HG02938 (cell line): Measurements from ENCODE around the gene ELFN1.

ENCODE experiments used
- ATAC-seq: cut with Tn5 transposase; IDR thresholded peaks from one replicate; pipeline ENCODE4 v1.9.1; 2021; ENCODE audit warnings: mild to moderate bottlenecking, moderate library complexity; ENCODE audit not compliant: unreplicated experiment

The ELFN1 gene

GRCh38 chr7:1669954-1670893 lies at the start of gene ELFN1:
Gene ELFN1, plus strand, starts transcription at chr7:1670277. Its CDS starts 74,320 bp downstream, at chr7:1744597.
- no peak for ATAC-seq

GRCh38 chr7:1620835-1621234 lies 49.2 kb upstream of the ELFN1 start:
- ATAC-seq = no peak

DNA sequence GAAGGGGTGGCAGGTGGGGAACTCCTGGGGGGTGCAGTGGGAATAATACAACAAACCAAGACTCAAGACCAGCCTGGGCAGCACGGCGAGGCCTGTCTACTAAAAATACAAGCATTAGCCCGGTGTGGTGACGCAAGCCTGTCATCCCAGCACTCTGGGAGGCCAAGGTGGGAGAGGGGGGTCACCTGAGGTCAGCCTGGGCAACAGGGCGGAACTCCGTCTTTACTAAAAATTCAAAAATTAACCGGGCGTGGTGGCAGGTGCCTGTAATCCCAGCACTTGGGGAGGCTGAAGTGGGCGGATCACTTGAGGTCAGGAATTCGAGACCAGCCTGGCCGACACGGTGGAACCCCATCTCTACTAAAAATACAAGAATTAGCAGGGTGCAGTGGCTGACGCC lies 48.4 kb upstream of the ELFN1 start:
- no peak for ATAC-seq

DNA sequence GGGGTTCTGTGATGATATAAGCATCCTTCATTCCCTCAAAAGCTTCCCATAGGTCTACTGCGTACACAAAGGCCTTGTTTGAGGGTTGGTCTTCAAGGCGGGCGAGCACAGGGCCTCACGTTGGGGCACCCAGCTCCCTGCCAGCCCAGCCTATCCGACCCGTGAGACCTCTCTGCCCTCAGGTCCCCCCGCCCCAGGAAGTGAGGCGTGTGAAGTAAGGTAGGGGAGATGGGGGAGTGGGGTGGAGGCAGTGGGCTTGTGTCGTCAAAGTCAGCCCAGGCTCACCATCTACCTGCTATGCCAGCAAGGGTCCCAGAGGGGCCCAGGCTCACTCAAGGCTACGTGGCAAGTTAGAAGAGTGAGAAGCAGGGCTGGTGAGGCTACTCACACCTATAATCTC lies 47.6 kb upstream of the ELFN1 start:
- no peak for ATAC-seq

GRCh38 chr7:1623810-1624209 lies 46.3 kb upstream of the ELFN1 start:
- ATAC-seq = no peak

DNA sequence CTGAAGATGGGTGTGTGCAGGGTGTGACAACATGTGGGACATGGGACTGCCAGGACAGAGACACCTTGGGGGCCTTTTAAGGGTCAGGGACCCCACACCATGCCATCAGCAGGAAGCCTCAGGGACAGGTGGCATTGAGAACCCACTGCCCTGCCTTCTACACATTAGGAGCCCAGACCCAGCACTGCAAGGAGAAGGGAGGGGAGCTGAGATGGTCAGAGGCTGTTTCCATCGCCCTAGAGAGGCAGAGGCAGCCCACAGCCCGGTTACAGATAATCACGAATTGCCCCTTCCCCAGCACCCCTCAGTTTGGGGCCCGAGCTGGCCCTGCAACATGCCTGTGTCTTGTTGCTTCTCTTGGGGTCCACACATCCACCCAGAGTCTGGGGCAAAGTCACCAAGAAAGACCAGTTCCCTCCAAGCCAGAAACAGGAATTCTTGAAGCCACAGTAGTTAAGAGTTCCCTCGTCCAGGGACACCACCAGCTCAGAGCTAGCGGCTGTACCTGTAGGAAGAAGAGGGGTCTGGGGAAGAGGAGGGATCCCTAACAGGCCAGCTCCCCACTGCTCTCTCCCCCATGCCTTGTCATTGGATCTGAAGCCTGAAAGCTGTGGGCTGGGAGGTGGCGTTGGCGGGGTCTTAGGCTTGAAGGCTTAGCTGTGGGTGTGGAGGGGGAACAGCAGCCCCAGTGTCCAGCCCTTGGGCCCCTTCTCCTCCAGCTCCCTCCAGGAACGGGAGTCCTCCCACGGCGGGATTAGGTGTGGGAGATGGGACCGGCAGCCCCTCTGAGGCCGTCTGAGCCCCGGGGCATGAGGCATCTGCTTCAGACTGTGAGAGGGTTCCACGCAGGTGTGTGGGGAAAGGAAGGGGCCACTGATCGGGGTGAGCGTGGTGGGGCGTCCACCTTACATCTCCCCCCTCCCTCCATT lies 44.8 kb upstream of the ELFN1 start:
- no peak for ATAC-seq

- ATAC-seq = no peak
Observed at GRCh38 chr7:1626769-1627168, 43.3 kb upstream of the ELFN1 start.

- ATAC-seq = no peak
Observed at GRCh38 chr7:1630700-1631336, 39.3 kb upstream of the ELFN1 start.

DNA sequence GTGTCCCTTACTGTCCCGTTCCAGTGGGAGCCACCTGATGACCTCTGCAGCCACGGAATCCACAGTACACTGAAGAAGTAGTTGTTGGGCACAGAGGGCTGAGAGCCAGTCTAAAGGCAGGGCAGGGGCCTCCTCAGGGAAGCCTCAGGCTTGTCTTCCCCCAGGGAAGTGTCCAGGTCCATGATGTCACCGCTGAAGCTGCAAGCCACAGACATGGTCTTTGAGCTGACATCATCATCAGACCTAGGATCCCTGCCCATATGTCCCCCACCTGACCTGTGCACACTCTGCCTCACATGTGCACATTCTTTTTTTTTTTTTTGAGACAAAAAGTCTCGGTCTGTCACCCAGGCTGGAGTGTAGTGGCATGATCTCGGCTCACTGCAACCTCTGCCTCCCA lies 38.4 kb upstream of the ELFN1 start:
- ATAC-seq = no peak

GRCh38 chr7:1632506-1632905 lies 37.6 kb upstream of the ELFN1 start:
- ATAC-seq = no peak

DNA sequence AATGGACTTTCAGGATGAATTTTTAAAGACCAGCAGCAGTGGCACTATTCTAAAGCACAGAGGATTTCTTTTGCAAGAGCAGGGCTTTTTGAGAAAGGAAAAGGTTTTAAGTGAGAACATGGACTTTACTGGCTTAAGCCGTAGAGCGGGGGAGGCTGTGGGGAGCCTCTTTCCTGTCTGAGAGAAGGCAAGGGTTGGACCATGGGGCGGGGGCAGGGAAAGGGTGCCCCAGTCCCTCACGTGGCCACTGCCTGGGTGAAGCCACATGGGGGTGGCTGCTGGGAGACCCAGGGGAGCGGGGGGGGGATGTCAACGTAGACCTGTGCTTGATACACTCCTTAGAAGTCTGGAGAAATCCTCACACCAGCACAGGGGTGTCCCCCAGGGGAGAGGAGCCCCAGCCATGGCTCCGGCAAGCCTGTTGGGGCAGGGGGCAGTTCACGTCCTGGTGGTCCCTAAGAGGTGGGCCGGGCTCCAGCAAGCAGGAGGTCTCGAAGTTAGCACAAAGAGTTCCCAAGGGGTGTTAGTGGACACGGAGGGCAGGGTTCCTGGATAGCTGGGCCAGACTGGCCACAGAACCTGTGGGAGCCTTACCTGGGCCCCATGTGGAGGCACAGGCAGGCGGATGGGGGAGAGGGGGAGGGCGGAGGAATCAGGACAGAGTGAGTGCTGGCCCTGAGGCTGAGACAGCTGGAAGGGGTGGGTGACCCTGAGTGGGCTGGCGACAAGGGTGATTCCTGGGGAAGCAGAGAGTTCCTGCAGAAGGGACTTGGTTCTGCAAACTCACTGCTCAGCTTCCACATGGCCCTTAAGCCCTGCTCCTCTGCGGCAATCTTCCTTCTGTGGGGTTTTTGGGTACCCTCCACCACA lies 36.9 kb upstream of the ELFN1 start:
- no peak for ATAC-seq

GRCh38 chr7:1635401-1635800 lies 34.7 kb upstream of the ELFN1 start:
- no peak for ATAC-seq

- no peak for ATAC-seq
Observed at GRCh38 chr7:1637155-1637554, 32.9 kb upstream of the ELFN1 start.

- ATAC-seq = no peak
Observed at GRCh38 chr7:1638215-1638661, 31.8 kb upstream of the ELFN1 start.

GRCh38 chr7:1639071-1639470 lies 31.0 kb upstream of the ELFN1 start:
- no peak for ATAC-seq

GRCh38 chr7:1639532-1640175 lies 30.4 kb upstream of the ELFN1 start:
- ATAC-seq = no peak

DNA sequence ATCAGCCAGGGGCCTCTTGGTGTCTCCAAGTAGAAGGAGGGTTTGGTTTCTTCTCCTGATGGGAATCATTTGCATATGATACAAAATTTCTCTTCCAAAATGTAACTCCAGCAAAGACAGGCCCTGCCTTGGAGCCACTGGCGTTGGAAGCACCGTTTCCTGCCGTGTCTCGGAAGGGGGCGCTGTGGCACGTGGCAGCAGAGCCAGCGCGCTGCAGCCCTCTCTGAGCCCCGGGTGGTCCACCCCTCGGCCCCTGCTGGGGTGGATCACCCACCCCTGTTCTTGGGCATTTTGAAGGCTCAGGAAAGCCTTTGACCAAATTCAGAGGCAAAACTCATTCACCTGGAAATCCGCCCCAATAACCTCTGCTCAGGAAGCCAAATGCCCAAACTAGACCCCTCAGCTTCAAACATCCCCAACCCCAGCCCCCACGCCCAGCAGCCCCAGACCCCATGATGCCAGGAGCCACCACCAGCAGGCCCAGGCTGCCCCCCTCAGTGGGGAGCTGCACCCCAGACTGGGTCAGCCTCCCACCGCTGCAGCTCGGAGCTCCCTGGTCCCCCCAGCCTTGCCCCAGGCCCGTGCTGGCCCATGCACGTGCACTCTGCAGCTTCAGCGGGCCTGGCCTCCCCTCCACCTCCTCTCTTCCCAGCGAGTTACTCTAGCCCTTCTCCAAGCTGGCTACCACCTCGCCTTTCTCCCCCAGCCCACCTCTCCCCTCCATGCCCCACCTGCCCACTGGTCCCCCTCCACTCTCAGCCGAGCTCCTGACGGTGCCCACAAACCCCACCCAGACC lies 29.5 kb upstream of the ELFN1 start:
- ATAC-seq = no peak

DNA sequence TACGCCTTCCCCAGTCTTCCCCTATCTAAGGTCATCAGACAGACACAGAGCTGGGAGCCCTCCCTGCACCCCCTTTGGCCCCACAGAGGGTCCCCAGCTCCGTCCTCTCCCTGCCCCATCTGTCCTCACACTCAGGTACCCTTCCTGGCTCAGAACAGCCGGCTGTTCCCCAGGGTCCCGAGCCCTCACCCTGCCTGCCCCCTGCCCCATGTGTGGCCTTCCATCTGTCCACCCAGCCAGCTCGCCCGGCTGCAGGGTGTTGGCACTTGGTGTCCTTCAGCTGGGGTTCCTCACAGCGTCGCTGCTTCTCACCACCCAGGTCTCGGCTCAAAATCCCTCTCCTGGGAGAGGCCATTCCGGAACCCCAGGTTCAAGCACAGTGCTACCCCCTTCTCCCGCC lies 28.9 kb upstream of the ELFN1 start:
- no peak for ATAC-seq
